ENCODE results near the gene LIPH.

Gene LIPH

DNA sequence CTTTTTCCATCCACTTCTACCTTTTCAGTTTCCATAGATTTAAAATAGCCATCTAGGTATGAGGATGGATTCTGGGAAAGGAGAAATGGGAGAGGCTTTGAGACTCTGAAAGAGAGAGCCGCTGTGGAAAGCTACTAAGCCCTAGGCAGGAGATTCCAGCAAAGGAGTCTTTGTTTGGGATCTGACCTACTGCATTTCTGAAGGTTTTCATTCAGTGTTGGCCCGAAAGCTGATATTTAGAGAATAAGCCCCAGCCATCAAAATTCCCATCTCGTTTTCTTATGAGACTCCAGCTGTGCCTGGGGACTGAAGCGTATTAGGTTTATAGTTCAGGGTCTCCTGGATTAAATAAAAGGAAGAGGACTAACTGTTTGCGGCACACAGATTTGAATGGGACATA lies 19.5 kb downstream of the LIPH start:
- H3K4me3 ChIP-seq (ENCODE audit: low read depth, low read length) = no peak overlapping the region
- DNase-seq (ENCODE audit: low read depth) = no peak
- TF ChIP-seq, protein P1, sequence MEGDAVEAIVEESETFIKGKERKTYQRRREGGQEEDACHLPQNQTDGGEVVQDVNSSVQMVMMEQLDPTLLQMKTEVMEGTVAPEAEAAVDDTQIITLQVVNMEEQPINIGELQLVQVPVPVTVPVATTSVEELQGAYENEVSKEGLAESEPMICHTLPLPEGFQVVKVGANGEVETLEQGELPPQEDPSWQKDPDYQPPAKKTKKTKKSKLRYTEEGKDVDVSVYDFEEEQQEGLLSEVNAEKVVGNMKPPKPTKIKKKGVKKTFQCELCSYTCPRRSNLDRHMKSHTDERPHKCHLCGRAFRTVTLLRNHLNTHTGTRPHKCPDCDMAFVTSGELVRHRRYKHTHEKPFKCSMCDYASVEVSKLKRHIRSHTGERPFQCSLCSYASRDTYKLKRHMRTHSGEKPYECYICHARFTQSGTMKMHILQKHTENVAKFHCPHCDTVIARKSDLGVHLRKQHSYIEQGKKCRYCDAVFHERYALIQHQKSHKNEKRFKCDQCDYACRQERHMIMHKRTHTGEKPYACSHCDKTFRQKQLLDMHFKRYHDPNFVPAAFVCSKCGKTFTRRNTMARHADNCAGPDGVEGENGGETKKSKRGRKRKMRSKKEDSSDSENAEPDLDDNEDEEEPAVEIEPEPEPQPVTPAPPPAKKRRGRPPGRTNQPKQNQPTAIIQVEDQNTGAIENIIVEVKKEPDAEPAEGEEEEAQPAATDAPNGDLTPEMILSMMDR (IDR thresholded peaks at IDR 0.05; ENCODE audit: insufficient read depth, low read depth, low read length, missing control alignments) = no peak

DNA sequence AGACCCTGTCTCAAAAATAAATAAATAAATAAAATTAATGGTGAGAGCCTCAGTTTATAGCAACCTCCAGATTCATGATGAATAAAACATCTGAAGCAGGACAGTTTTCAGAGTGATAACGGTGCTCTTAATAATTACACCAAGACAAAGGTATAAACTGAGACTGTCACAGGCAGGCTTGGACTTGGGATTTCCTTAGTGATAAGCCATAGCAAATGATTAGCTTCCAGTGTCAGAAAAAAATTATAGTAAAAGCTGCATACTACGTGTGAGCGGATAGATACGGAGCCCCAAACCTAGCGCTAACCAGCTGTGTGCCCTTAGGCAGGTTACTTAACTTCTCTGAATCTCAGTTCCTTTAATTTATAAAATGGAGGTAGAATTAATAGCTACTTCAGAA lies 21.5 kb downstream of the LIPH start:
- no peak overlapping the region for H3K4me3 ChIP-seq (ENCODE audit: low read depth, low read length)
- DNase-seq (ENCODE audit: low read depth) = no peak
- TF ChIP-seq, protein P1 (IDR thresholded peaks at IDR 0.05; ENCODE audit: insufficient read depth, low read depth, low read length, missing control alignments) = no peak

DNA sequence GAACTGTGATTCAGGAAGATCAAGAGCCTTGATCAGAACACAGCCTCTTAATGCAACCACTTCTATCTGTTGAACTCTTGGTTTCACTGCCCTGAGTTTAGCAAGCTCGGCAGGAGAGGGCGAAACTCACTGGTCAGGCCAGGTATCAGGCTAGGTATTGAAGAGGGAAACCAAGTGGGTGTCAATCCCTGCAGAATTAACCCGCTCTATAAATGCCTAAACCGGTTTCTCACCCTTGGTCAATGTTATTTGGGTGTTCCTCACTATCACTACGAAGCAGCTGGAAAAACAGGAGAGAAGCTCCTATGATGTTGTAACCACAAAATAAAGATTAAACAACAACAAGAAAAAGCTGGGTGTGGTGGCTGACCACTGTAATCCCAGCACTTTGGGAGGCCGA lies 23.9 kb downstream of the LIPH start:
- no peak for DNase-seq (ENCODE audit: low read depth)
- no peak overlapping the region for H3K4me3 ChIP-seq (ENCODE audit: low read depth, low read length)
- TF ChIP-seq, protein P1 (IDR thresholded peaks at IDR 0.05; ENCODE audit: insufficient read depth, low read depth, low read length, missing control alignments) = no peak

DNA sequence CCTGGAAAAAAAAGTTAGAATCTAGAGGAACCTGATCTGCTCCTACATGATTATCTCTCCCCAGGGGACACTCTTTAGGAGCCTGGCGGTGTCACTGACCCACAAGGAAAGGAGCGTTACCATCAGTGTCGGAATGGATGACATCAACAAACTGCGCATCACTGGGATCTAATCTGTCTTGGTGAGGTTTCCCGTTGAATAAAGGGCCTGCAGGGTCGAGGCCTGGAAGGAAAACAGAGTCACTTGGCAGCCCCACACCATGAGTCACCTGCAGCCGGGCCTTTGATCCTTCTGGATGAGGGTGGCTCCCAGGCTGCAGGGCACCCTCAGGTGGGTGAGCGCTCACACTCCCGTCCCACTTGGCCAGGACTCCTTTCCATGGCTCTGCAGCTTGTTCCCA lies 25.0 kb downstream of the LIPH start:
- H3K4me3 ChIP-seq (ENCODE audit: low read depth, low read length) = no peak overlapping the region
- TF ChIP-seq, protein P1 (IDR thresholded peaks at IDR 0.05; ENCODE audit: insufficient read depth, low read depth, low read length, missing control alignments) = no peak
- DNase-seq (ENCODE audit: low read depth) = no peak

DNA sequence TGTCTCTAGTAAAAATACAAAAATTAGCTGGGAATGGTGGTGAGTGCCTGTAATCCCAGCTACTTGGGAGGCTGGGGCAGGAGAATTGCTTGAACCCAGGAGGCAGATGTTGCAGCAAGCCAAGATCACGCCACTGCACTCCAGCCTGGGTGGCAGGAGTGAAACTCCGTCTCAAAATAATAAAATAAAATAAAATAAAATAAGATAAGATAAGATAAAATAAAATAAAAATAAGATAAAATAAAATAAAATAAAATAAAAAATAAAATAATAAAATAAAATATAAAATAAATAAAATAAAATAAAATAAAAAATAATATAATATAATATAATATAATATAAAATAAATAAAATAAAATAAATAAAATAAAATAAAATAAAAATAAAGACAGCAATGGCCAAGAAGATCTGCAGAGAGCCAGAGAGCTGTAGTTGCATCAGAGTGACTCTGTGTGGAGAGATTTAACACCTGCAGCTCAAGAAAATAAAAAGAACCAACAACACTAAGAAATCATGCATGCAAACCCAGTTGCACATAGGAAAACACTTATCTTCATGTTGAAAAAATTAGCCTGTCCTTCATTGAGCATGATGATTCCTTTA lies 25.9 kb downstream of the LIPH start:
- DNase-seq (ENCODE audit: low read depth) = no peak
- H3K4me3 ChIP-seq (ENCODE audit: low read depth, low read length) = no peak overlapping the region
- TF ChIP-seq, protein P1 (IDR thresholded peaks at IDR 0.05; ENCODE audit: insufficient read depth, low read depth, low read length, missing control alignments) = no peak

DNA sequence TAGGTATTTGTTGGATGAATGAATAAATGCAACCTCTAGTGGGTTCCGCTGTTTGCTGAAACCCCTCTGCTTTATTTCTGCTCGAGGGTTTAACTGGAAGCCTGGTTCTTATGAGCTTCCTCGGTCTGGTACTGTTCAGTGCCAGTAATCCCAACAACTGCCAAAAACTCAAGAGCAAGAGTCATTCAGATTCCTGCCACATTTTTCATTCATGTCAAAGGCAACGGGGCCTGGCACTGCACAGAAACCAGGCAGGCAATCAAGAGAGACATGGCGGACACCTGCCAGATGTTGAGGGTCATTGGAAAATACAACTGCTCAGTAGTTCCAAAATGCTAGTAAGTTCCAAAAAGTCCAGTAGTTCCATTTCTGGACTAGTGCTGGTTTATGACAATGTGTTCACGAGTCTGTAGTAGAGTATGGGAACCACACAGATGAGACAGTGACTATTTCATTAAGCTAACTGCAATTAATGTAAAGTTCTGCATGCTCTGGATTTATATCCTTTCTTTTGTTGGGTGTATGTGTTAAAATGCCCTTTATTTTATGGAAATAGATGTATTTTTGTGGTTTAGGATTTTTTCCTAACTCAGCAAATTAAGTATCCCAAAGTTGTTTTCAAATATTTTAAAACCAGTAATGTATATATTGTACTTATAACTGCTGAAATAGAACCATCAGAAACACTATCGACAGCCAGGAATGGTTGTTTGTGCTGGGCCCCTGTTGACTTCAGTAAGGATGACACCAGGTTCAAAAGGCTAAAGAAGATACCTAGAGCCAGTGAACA lies 30.8 kb downstream of the LIPH start:
- TF ChIP-seq, protein P1 (IDR thresholded peaks at IDR 0.05; ENCODE audit: insufficient read depth, low read depth, low read length, missing control alignments) = no peak
- H3K4me3 ChIP-seq (ENCODE audit: low read depth, low read length) = no peak overlapping the region
- no peak for DNase-seq (ENCODE audit: low read depth)

Data from GM12865 (cell line).